ENCODE measurements around the gene PLCL2.

Gene PLCL2

DNA sequence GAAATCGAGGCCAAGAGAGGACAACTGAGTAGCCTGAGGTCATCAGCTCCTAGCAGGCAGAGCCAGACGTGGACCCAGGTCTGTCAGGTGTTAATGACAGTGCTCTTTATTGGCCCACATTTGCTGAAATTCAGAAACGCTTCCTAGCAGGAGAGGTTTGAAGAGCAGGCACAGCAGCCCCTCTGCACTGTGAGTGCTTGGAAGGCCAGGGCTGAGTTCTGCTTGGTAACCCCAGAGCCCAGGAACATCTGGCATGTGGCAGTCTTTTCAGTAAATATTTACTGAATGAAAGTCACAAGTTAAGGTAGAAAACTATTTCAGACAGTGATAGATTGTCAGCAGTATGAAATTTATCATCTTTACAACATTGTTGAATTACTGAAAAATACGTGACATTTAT is 102.4 kb downstream of the PLCL2 start:
- TF ChIP-seq, protein P1, sequence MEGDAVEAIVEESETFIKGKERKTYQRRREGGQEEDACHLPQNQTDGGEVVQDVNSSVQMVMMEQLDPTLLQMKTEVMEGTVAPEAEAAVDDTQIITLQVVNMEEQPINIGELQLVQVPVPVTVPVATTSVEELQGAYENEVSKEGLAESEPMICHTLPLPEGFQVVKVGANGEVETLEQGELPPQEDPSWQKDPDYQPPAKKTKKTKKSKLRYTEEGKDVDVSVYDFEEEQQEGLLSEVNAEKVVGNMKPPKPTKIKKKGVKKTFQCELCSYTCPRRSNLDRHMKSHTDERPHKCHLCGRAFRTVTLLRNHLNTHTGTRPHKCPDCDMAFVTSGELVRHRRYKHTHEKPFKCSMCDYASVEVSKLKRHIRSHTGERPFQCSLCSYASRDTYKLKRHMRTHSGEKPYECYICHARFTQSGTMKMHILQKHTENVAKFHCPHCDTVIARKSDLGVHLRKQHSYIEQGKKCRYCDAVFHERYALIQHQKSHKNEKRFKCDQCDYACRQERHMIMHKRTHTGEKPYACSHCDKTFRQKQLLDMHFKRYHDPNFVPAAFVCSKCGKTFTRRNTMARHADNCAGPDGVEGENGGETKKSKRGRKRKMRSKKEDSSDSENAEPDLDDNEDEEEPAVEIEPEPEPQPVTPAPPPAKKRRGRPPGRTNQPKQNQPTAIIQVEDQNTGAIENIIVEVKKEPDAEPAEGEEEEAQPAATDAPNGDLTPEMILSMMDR (conservative IDR thresholded peaks at IDR 0.05; ENCODE audit: low read depth) = no peak
- DNase-seq (ENCODE audit: low spot score) = no peak
- POLR2A ChIA-PET (ENCODE audit: low non-redundant PET) = no interaction called here
- CTCF ChIA-PET = no interaction called here
- H3K27ac ChIP-seq = no peak overlapping the region

- TF ChIP-seq, protein P1 (conservative IDR thresholded peaks at IDR 0.05; ENCODE audit: low read depth) = no peak
- POLR2A ChIA-PET (ENCODE audit: low non-redundant PET) = no interaction called here
- no peak for DNase-seq (ENCODE audit: low spot score)
- CTCF ChIA-PET = no interaction called here
- no peak overlapping the region for H3K27ac ChIP-seq
These were observed 105.4 kb downstream of the PLCL2 start for GRCh38 chr3:16990163-16990562.

- CTCF ChIA-PET = no interaction called here
- DNase-seq (ENCODE audit: low spot score) = no peak
- TF ChIP-seq, protein P1 (conservative IDR thresholded peaks at IDR 0.05; ENCODE audit: low read depth) = no peak
- H3K27ac ChIP-seq = no peak overlapping the region
- POLR2A ChIA-PET (ENCODE audit: low non-redundant PET) = no interaction called here
These were observed 107.4 kb downstream of the PLCL2 start for GRCh38 chr3:16992198-16992597.

- no peak overlapping the region for H3K27ac ChIP-seq
- ChIA-PET POLR2A (ENCODE audit: low non-redundant PET) (no interaction called here), CTCF (interaction anchor here (0.7 kb wide), 1 partner anchor 1869 kb away, joined by 5 read pairs; no protein-coding TSS in a partner anchor)
- TF ChIP-seq, protein P1 (conservative IDR thresholded peaks at IDR 0.05; ENCODE audit: low read depth) = no peak
- no peak for DNase-seq (ENCODE audit: low spot score)
These were observed 108.5 kb downstream of the PLCL2 start for GRCh38 chr3:16993227-16993626.

DNA sequence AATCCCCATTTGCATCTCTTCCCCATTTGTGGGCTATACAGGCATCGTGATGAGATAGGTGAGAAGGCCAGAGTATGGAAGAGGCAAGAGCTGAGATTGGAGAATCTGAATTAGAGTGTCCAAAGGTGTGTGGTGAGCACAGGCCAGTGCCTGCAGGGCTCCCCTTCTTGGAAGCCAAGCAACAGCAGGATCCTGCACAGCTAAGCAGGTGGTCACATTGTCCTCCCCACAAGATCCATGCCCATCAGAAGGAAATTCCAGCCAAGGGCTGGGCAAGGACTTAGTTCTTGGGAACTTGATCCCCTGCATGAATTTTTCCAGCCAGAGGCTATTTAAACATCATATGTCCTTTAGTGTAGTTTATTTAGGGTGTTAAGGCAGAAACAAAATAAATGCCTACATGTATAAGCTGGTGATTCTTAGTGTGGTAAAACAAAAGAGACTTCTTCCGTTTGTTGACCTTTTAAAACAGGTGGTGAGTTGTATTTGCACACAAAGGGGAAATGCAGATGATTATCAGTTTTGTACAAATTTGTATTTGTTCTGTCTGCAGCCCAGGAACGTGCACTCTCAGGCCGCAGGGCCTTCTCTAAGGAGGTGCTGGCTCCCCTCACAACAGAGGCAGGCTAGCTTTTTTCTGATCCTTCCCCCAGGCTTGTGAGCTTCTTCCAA is 110.2 kb downstream of the PLCL2 start:
- no peak for DNase-seq (ENCODE audit: low spot score)
- CTCF ChIA-PET = no interaction called here
- no peak overlapping the region for H3K27ac ChIP-seq
- TF ChIP-seq, protein P1 (conservative IDR thresholded peaks at IDR 0.05; ENCODE audit: low read depth) = no peak
- POLR2A ChIA-PET (ENCODE audit: low non-redundant PET) = no interaction called here

DNA sequence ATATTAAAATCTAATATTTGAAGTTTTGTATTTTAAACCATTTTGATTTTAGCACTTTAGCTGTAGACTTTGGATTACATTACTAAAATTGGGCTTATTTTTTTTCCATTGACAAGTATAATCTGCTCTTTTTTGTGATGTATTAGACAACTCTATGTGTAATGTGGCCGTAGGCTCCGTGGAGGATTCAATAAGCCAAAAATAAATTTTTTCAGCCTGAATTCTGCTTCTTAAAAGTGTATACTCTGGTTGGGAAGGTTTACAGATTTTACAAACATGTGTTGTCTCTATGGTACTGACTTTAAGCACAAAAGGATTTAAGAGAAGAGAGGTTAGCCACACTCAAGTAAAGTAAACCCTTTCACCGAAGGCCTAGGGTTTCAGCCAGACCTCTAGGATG is 110.8 kb downstream of the PLCL2 start:
- no peak for DNase-seq (ENCODE audit: low spot score)
- H3K27ac ChIP-seq = no peak overlapping the region
- ChIA-PET POLR2A (ENCODE audit: low non-redundant PET) (no interaction called here), CTCF (no interaction called here)
- TF ChIP-seq, protein P1 (conservative IDR thresholded peaks at IDR 0.05; ENCODE audit: low read depth) = no peak

Measured in RWPE1 (cell line).